Measurements from ENCODE around the gene ZMYND8.
A peak's percentile ranks its signal among the peaks of the same experiment; 100 is the strongest.

Gene ZMYND8

GRCh38 chr20:47353692-47354463 is 2.6 kb downstream of the ZMYND8 start:
- DNase-seq (ENCODE audit: low spot score): no peak

GRCh38 chr20:47353239-47353691 is 3.2 kb downstream of the ZMYND8 start:
- no peak for DNase-seq (ENCODE audit: low spot score)

- no peak for DNase-seq (ENCODE audit: low spot score)
Measured at GRCh38 chr20:47352332-47353238, 3.9 kb downstream of the ZMYND8 start.

DNA sequence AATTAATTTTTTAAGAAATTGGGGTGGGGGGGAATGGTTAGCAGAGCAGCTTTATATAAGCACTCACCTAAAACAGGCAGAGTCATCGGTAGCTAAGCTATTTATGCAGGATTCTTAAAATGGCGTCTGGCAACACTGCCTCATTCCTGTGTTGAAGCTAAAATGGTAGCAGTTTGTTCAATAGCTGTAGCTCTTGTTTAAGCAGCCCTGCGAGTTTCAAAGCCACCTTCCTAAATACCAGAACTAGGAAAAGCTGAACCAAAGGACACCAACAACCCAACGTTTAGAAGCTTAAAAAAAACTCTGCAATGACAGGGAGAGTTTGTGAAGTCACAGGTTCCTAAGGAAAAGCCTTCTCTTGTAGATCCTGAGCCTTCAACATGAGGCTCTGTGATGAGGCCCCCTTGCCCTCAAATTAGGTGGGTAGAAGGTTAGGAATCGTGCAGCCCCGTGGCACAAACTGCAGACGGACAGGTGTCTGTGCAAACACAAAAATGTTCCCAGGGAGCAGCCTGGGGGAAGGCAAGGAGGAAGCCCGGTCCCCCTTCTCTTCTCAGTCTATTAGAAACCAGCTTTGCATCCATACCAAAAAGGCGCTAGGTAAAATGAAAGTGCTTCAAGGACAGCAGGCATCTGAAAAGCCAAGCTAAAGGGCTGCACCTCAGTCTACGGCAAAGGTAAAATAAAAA is 4.7 kb downstream of the ZMYND8 start:
- no peak for DNase-seq (ENCODE audit: low spot score)

DNA sequence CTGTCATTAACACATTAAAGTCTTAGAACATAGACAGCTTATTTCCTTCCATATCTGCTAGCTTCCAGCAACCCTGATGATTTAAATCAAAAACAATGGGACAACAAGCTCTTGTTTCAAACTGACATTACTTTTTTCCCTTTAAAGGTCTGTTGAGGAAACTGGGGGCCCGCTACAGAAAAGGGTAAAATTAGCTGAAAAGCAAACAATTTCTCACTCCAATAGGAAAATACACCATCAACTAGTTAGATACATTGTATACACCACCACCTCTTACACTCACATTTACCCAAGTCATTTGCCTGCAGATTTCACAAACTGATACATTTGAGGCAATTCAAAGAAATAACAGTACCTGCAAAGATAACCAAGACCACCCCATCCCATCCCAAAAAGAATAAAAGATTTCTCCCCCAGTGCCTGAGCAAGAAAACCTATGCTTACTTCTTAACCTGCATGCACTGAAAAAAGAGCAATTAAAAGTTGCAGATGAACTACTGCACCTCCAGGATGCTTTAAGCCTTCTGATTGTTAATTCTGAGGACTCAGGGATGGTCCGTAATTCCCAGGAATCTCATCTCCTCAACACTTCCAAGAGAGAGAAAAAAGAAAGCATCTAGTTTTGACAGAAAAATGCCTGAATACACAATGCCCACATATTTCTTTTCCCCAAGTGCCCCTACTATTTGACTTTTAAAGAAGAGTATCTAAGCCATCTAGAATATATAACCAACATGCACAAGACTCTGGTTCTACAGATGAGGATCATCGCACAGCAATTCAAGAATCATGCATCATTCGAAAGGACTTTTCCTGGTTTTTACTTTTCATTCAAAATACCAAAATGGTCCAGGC is 5.6 kb downstream of the ZMYND8 start:
- DNase-seq (ENCODE audit: low spot score): no peak

DNA sequence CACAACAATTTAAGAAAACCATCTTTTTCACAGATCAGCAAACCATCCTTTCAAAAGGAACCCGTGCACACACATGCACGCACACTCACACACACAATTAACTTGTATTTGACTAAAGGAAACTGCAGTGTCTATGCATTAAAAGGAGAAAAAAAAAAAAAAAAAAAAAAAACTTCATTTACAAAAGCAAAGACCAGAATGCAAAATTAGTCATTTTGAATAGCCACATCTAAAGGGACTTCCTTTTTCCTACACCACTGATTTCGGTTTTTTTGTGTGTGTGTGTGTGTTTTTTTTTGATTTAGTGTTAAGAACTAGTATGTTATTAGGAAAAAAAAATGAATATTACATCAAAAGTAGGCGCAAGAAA is 6.3 kb downstream of the ZMYND8 start:
- peak; percentile 31 for DNase-seq (ENCODE audit: low spot score)

GRCh38 chr20:47349365-47350180 is 6.9 kb downstream of the ZMYND8 start:
- DNase-seq (ENCODE audit: low spot score): no peak

DNA sequence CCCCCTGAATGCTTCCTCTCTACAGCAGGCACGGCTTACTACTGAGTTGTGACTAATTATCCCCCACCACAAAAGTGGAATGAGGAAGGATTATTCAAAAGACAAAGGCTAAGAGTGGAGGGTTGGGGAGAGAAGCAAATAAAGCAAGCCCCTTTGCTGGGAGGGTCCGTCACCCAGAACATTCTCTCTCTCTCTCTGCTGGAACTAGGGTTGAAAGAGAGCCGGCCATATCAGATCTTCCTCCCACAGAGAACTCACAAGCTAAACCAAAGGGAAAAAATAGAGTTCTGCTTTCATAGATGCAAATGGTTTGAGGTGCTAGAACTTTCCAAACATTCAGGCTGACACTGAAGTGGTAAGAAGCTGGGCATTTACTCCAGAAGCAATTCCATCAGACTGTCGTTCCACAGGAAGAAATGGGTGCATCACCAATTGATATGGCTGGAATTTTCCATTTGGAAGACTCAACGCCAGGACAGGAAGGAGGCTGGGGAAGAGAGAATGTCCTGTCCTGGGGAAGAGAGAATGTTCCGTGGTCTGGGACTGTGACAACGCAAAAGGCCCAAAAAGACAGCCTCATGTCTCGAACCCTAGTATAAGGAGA is 7.9 kb downstream of the ZMYND8 start:
- DNase-seq (ENCODE audit: low spot score): no peak

GRCh38 chr20:47347661-47348435 is 8.7 kb downstream of the ZMYND8 start:
- DNase-seq (ENCODE audit: low spot score): no peak

- no peak for DNase-seq (ENCODE audit: low spot score)
Measured at GRCh38 chr20:47346172-47346571, 10.3 kb downstream of the ZMYND8 start.

DNA sequence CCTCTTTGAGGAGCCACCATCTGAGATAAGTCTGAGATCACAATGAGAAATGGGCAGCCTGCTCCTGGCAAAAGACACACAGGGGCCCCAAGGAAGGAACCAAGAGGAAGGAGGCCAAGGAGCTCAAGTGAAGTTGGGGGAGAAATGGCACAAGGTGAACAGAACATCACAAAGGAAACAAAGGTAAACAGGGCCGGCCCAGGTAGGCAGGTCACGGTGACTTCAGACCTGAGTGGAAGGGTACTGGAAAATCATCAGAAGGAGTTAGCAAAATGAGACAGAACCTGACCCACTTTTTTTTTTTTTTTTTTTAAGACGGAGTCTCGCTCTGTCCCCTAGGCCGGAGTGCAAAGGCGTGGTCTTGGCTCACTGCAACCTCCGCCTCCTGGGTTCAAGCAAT is 11.3 kb downstream of the ZMYND8 start:
- DNase-seq (ENCODE audit: low spot score): no peak

DNA sequence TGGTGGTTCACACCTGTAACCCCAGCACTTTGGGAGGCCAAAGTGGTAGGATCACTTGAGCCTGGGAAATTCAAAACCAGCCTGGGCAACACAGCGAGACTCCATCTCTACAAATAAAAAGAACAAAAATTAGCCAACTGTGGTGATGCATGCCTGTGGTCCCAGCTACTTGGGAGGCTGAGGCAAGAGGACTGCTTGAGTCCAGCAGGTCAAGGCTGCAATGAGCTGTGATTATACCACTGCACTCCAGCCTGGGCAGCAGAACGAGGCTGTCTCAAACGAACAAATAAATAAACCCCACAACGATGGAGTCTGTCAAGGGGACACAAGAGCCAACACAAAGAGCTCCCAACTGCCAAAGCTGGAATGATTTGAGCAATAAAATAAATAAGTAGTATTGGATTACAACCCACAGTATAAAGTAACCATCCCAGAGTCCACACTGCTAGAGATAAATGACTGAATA is 13.5 kb downstream of the ZMYND8 start:
- DNase-seq (ENCODE audit: low spot score): no peak

DNA sequence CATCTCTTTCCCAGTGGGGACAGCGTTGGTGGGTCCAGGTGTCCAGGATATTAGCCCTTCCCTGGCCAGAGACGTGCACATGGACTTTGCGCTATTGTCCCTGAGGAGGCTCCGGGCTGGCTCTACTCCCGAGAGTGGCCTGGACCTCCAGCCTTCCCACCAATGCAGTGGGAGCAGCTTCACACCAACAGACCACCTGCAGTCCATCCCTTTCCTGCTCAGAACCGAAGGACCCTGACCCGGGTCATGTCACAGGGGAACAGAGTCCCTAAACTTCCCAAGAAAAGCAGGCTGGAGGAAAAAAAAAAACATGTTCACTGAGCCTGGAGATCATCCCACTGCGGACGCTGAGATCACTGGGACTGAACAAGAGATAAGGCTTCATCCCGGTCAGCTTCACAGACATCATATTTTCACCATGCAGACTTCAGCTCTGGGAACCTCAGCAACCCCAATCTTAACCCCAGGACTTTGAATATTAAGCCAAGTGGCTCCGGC is 18.3 kb downstream of the ZMYND8 start:
- no peak for DNase-seq (ENCODE audit: low spot score)

DNA sequence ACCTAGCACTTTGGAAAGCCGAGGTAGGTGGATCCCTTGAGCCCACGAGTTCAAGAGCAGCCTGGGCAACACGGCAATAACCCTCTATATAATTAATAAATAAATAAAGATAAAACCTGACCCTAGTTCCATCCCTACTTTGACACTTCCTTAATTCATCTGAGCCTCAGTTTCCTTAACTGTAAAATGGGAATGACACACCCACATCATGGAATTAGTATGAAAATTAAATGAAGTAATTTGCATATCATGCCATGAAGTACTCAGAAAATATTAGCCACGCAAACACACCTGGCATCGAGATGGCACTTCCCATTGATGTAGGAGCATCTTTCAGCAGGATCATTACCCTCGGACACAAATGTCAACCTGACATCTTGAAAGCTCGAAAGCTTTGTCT is 19.1 kb downstream of the ZMYND8 start:
- no peak for DNase-seq (ENCODE audit: low spot score)

DNA sequence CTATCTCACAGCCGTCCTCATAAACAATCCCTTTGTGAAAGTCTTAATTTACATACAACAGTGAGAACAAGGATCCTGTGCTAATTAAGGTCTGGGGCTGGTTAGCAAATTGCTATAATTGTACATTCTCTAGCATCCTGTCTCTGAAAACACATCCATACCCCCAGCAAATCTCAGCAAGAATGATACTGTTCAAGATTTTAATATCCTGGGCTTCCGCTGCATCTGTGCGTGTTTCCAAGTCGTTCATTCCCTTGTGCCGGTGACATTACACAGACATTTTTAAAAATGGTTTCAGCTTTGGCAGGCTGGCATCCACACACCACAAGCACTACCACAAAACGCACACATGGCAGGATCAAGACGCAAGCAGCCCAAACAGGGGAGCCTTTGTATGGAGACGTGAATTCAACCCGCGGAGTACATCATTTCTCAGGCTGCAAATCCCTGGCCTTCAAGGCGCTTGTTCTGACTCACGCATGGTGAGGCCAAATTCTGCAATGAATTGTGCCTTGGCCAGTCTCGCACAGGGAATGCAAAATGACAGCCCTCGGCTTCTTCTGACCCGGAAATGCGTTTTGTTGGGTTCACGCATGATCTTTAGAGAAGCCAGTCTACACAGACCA is 20.3 kb downstream of the ZMYND8 start:
- DNase-seq (ENCODE audit: low spot score): no peak

GRCh38 chr20:47335251-47336128 is 21.0 kb downstream of the ZMYND8 start:
- DNase-seq (ENCODE audit: low spot score): no peak

DNA sequence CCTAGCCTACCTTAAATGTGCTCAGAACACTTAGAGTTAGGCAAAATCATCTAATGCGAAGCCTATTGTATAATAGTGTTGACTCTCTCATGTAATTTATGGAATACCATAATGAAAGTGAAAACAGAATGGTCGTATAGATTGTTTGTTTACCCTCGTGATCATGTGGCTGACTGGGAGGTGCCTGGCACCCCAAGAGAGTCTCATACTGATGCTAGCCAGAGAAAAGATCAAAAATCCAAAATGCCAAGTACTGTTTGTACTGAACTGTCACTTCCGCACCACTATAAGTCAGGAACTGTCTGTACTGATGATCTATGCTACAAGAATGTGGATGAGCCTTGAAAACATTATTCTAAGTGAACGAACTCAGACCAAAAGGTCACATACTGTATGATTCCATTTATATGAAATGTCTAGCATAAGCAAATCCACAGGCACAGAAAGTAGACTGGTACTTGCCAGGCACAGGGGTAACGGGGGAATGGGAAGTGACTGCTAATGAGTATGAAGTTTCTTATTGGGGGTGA is 22.4 kb downstream of the ZMYND8 start:
- DNase-seq (ENCODE audit: low spot score): no peak
